Omental fat pad (tissue), 4 donors: ENCODE data around the gene SEMA4D. TPM values are rescaled to one million over a fixed set of nuclear protein-coding genes. Genes with fewer than 3 reads are reported as not detected.

Experiments
- ATAC-seq: fragments of 150-250 bp; one replicate; pipeline ENCODE4 v1.9.1; 2016; ENCODE audit warnings: mild to moderate bottlenecking, moderate library complexity; ENCODE audit not compliant: low FRiP score
- DNase-seq: peaks from one replicate; pipeline ENCODE4 v3.0.0-alpha.2; 2019; ENCODE audit warnings: low spot score
- total RNA-seq, 4 donors: library from RNA; depleted of rRNA; stranded (reverse); fragments of >200 nt; gene quantifications; one replicate each; pipeline ENCODE4 v1.1.0, GENCODE V29; 2016
- TF ChIP-seq, protein P1 (sequence below), 3 donors: fragments of 450-650 bp; IDR thresholded peaks; one replicate each; pipeline ENCODE4 v1.5.1; 2016 to 2017; ENCODE audit warnings: antibody characterized with exemption in 3 of 3, mild to moderate bottlenecking in 3 of 3, moderate library complexity in 2 of 3

The SEMA4D gene
- total RNA-seq, 4 donors from 2014 or later: 14.2 to 49.5 (median 18.3) TPM

DNA sequence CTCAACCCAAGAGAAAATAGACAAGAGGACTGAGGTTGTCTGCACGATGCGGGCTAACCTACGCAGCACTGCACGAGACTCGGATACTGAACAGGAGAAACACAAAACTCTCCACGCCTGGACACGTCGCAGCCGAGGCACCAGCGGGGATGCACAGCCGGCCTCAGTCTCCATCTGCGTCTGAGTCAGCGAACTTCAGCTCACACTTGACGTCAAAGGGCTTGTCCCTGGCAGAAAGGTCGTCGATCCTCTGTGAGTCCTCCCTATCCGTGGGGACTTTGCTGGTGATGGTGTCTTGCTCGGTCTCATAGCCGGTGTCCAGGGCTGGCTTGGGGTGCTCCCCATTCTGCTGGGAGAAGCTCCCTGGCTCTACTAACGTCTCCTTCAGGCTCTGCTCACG is 119.4 kb downstream of the SEMA4D start:
- no peak for ATAC-seq
- no peak for DNase-seq
- TF ChIP-seq, protein P1, sequence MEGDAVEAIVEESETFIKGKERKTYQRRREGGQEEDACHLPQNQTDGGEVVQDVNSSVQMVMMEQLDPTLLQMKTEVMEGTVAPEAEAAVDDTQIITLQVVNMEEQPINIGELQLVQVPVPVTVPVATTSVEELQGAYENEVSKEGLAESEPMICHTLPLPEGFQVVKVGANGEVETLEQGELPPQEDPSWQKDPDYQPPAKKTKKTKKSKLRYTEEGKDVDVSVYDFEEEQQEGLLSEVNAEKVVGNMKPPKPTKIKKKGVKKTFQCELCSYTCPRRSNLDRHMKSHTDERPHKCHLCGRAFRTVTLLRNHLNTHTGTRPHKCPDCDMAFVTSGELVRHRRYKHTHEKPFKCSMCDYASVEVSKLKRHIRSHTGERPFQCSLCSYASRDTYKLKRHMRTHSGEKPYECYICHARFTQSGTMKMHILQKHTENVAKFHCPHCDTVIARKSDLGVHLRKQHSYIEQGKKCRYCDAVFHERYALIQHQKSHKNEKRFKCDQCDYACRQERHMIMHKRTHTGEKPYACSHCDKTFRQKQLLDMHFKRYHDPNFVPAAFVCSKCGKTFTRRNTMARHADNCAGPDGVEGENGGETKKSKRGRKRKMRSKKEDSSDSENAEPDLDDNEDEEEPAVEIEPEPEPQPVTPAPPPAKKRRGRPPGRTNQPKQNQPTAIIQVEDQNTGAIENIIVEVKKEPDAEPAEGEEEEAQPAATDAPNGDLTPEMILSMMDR (IDR thresholded peaks at IDR 0.05): no peak

DNA sequence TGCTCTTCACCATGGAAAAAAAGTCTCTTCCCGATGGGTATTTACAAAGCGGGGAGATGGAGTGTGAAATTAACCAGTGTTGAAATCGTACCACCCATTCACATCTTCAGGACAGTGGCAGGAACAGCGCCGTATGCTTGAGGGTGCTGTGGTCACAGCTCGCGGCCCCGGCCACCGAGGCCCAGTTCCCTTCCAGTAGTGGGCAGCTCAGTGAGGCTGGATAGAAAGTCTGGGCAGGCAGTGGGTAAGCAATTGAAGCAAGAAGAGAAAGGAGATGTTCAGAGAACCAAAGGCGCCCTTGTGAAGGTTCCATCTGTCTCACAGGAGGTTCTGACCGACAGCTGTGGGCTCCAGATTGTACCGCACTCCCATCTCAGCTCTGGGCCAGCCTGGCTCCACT is 120.5 kb downstream of the SEMA4D start:
- DNase-seq (no peak), ATAC-seq (no peak)
- TF ChIP-seq, protein P1 (IDR thresholded peaks at IDR 0.05): no peak

DNA sequence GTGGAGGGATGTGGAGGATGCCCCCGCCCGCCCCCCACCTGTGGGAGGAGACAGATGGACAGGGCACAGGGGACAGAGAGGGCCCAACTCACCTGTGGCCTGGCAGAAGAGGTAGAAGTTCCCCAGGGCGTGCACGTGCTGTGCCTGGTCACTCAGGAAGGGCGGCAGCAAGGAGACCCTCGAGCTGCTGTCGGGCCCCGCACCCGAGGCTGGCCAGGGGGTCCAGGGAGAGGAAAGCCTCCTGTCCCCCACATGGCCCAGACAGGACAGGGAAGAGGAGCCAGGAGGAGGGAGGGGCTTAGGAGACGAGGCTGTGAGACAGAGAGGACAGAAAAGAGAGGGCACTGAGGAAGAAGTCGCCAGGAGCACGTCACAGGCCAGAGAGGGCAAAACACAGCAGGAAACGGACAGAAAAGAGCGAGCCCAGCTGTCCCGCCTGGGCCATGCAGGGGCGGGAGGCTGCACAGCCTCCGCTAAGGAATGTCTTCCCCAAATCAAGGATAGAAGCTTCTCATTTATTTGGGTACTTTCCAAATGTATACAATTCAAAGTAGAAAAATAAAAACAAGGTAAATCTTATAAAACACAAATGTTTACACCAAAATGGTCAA is 121.1 kb downstream of the SEMA4D start:
- DNase-seq: no peak
- TF ChIP-seq, protein P1 (IDR thresholded peaks at IDR 0.05): no peak
- ATAC-seq: no peak

DNA sequence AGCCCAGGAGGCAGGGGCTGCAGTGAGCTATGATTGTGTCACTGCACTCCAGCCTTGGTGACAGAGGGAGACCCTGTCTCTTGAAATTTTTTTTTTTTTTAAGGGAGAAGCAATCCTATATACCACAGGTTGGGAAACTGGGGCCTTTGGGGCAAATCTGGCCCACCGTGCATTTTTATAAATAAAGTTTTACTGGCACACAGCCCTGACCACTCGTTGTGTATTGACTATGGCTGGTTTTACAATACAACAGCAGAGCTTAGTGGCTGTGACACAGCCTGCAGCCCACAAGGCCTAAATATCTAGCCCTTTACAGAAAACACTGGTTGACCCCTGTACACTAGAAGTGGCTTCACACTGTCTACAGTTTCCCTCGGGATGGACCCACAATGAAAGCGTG is 121.6 kb downstream of the SEMA4D start:
- TF ChIP-seq, protein P1 (IDR thresholded peaks at IDR 0.05): no peak
- no peak for ATAC-seq
- no peak for DNase-seq

DNA sequence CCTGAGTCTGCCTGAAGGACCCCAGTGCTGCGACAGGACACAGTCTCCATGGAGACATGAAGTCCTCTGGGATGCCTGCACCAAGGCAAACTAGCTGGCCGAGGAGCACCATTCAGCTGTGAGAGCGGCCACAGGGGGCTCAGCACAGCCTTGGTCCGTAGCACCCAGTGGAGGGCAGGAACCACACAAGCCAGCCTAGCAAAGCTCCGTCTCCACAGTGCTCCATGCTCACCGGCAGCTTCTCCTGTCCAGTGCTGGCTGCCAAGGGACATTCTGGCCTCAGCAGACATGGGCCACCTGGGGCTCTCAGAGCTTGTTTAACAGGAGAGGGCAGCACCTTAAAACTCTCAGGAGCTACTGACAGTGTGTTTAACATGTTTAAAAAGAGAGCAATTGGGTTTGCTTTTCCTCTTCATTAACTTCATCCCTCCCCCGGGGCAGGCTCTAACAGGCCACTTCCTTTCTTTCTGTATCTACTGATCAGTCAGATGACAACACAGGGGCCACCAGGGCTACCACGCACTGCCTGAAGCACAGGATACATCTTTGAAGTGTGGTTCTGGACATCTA is 122.6 kb downstream of the SEMA4D start:
- no peak for DNase-seq
- no peak for ATAC-seq
- TF ChIP-seq, protein P1 (IDR thresholded peaks at IDR 0.05): no peak

DNA sequence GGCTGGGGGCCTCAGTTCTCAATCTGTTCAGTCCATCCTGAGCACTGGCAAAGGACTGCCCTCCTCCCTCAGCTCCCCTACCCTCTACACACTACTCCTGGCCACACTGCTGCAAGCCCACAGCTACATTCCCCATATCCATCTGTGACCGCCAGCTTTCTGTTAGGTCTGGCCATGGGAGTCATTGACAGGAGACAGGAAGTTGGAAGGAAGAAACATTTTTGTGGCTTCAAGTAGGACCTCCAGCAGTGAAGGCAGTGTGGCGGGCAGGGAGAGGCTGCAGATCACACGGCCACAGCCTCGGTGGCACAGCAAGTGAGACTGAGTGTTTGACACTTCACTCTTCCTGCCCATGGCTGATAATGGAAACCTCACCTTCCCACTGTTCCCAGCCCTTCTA is 123.7 kb downstream of the SEMA4D start:
- ATAC-seq (no peak), DNase-seq (no peak)
- TF ChIP-seq, protein P1 (IDR thresholded peaks at IDR 0.05): no peak

DNA sequence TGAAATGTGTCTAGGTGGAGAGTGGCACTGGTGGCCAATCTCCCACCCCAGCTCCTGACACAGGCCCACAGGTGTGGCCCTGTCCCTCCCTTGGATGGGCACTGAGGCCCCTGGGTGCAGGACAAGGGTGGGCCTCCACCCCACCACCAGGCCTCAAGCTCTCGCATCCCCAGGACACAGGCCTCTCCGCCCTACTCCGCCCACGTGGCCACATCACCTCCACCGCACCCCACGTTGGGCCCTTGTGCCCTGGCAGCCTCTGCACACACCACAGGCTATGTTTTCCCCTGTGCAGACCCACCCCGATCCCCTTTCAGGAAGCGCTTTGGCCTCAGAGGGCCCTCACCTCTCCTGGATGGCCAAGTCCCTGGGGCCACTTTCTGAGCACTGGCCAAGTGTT is 124.9 kb downstream of the SEMA4D start:
- ATAC-seq: no peak
- DNase-seq: no peak
- TF ChIP-seq, protein P1 (IDR thresholded peaks at IDR 0.05): no peak
